Loucy (cell line): ENCODE data around the gene DHDDS.

Experiments
- H2AFZ ChIP-seq: fragments of 200-600 bp; sonication (generic); 2 replicates; pipeline ENCODE4 v1.6.0; 2016; ENCODE audit warnings: antibody characterized with exemption, mild to moderate bottlenecking, low read length, moderate library complexity
- H3F3A ChIP-seq: fragments of 200-600 bp; 2 replicates; pipeline ENCODE4 v1.6.0; 2016; ENCODE audit warnings: antibody characterized with exemption, low read depth, mild to moderate bottlenecking
- H3K27me3 ChIP-seq: fragments of 200-600 bp; sonication (generic); 2 replicates; pipeline ENCODE4 v1.6.1; 2014; ENCODE audit warnings: low read length, mild to moderate bottlenecking; ENCODE audit not compliant: insufficient read depth, poor library complexity, severe bottlenecking
- H3K36me3 ChIP-seq: fragments of 200-600 bp; sonication (generic); 2 replicates; pipeline ENCODE4 v1.6.1; 2016; ENCODE audit warnings: low read length; ENCODE audit not compliant: insufficient read depth
- H3K4me1 ChIP-seq: fragments of 200-600 bp; sonication (generic); 2 replicates; pipeline ENCODE4 v1.5.1; 2014; ENCODE audit warnings: low read length, mild to moderate bottlenecking; ENCODE audit not compliant: insufficient read depth, poor library complexity, severe bottlenecking
- H3K4me2 ChIP-seq: fragments of 200-600 bp; sonication (generic); 2 replicates; pipeline ENCODE4 v1.6.0; 2014; ENCODE audit warnings: antibody characterized with exemption, low read length, low read depth, mild to moderate bottlenecking; ENCODE audit not compliant: poor library complexity, severe bottlenecking
- H3K4me3 ChIP-seq: fragments of 200-600 bp; sonication (generic); 2 replicates; pipeline ENCODE4 v1.5.1; 2014; ENCODE audit warnings: low read length, mild to moderate bottlenecking, mixed read lengths; ENCODE audit not compliant: poor library complexity, severe bottlenecking
- H3K79me2 ChIP-seq: fragments of 200-600 bp; sonication (generic); 2 replicates; pipeline ENCODE4 v1.6.1; 2014; ENCODE audit warnings: low read length; ENCODE audit not compliant: insufficient read depth
- H3K9ac ChIP-seq: fragments of 200-600 bp; sonication (generic); 2 replicates; pipeline ENCODE4 v1.6.0; 2014; ENCODE audit warnings: mild to moderate bottlenecking, low read depth, low read length, moderate library complexity; ENCODE audit not compliant: poor library complexity, severe bottlenecking
- H3K9me2 ChIP-seq: fragments of 200-600 bp; sonication (generic); replicated peaks from 2 replicates; pipeline ENCODE4 v1.6.1; 2016; ENCODE audit warnings: low read depth, low read length, mixed read lengths
- H3K9me3 ChIP-seq: fragments of 200-600 bp; sonication (generic); 2 replicates; pipeline ENCODE4 v1.6.1; 2014; ENCODE audit warnings: mild to moderate bottlenecking, antibody characterized with exemption, low read length, low read depth; ENCODE audit not compliant: insufficient read depth
- H4K20me1 ChIP-seq: fragments of 200-600 bp; sonication (generic); 2 replicates; pipeline ENCODE4 v1.6.0; 2014; ENCODE audit warnings: antibody characterized with exemption, low read length, mild to moderate bottlenecking; ENCODE audit not compliant: insufficient read depth, poor library complexity, severe bottlenecking
- CTCF ChIP-seq: fragments of 200-600 bp; sonication (generic); conservative IDR thresholded peaks from 2 replicates; pipeline ENCODE4 v1.5.1; 2014; ENCODE audit warnings: mild to moderate bottlenecking, antibody characterized with exemption, low read length
- EZH2phosphoT487 ChIP-seq: fragments of 200-600 bp; IDR thresholded peaks from 2 replicates; pipeline ENCODE4 v1.6.1; 2018; ENCODE audit warnings: antibody characterized with exemption, mild to moderate bottlenecking, moderate library complexity, borderline replicate concordance

The DHDDS gene

GRCh38 chr1:26493938-26494337 lies 61.8 kb downstream of the DHDDS start:
- no peaks in the 10 kb centered on the region for H3K4me1 ChIP-seq
- H3K4me2 ChIP-seq: no peak overlapping the region
- no peaks in the 10 kb centered on the region for H3F3A ChIP-seq
- no peaks in the 10 kb centered on the region for H3K9me2 ChIP-seq
- no peaks in the 10 kb centered on the region for H3K27me3 ChIP-seq
- H3K4me3 ChIP-seq: no peak overlapping the region
- no peaks in the 10 kb centered on the region for H3K9me3 ChIP-seq
- H4K20me1 ChIP-seq: no peaks in the 10 kb centered on the region
- no peaks in the 10 kb centered on the region for H3K79me2 ChIP-seq
- no peak overlapping the region for H3K9ac ChIP-seq
- TF ChIP-seq CTCF (no peak), EZH2phosphoT487 (no peak)
- H3K36me3 ChIP-seq: no peaks in the 10 kb centered on the region
- no peak overlapping the region for H2AFZ ChIP-seq

GRCh38 chr1:26496861-26497260 lies 64.7 kb downstream of the DHDDS start:
- H3K27me3 ChIP-seq: no peaks in the 10 kb centered on the region
- H3K36me3 ChIP-seq: no peaks in the 10 kb centered on the region
- no peak overlapping the region for H3K4me3 ChIP-seq
- H3F3A ChIP-seq: no peaks in the 10 kb centered on the region
- no peaks in the 10 kb centered on the region for H4K20me1 ChIP-seq
- peaks cover 13% of the 10 kb centered on the region for H3K4me1 ChIP-seq
- no peak overlapping the region for H2AFZ ChIP-seq
- H3K9ac ChIP-seq: no peak overlapping the region
- TF ChIP-seq CTCF: no peak
- TF ChIP-seq EZH2phosphoT487: no peak
- H3K9me2 ChIP-seq: no peaks in the 10 kb centered on the region
- no peaks in the 10 kb centered on the region for H3K9me3 ChIP-seq
- H3K79me2 ChIP-seq: peaks cover 7% of the 10 kb centered on the region; the same call in 1 of the 2 replicates
- H3K4me2 ChIP-seq: no peak overlapping the region

GRCh38 chr1:26498894-26499293 lies 66.8 kb downstream of the DHDDS start:
- Histone ChIP-seq H3K27me3 (no peaks in the 10 kb centered on the region), H3K79me2 (peaks cover 11% of the 10 kb centered on the region; the same call in 1 of the 2 replicates), H4K20me1 (no peaks in the 10 kb centered on the region), H3K4me2 (no peak overlapping the region), H3K9ac (no peak overlapping the region), H3K36me3 (no peaks in the 10 kb centered on the region), H2AFZ (no peak overlapping the region), H3K9me2 (no peaks in the 10 kb centered on the region), H3F3A (no peaks in the 10 kb centered on the region), H3K4me1 (peaks cover 16% of the 10 kb centered on the region), H3K4me3 (no peak overlapping the region), H3K9me3 (no peaks in the 10 kb centered on the region)
- TF ChIP-seq CTCF (no peak), EZH2phosphoT487 (no peak)
